ENCODE measurements around the gene ONECUT3.

GRCh38 chr19:1808395-1808731, 55.1 kb downstream of the ONECUT3 start:
- no peak for TF ChIP-seq POLR2A (IDR thresholded peaks at IDR 0.05)
- no peak for TF ChIP-seq CTCF (IDR thresholded peaks at IDR 0.05)
